GM13977 (cell line): ENCODE results near the gene GPR27.
A peak's percentile ranks its signal among the peaks of the same experiment; 100 is the strongest.

ENCODE experiments used
- DNase-seq: peaks from one replicate; pipeline ENCODE4 v3.0.0; 2012; ENCODE audit warnings: low spot score
- CTCF ChIP-seq: IDR thresholded peaks from 2 replicates; pipeline ENCODE4 v1.5.1; 2012; ENCODE audit warnings: mild to moderate bottlenecking, control low read depth; ENCODE audit not compliant: insufficient read depth; ENCODE audit errors: extremely low read depth, missing control alignments
- in situ Hi-C: fragments of 300-500 bp; cut with MboI; formaldehyde crosslinking; loops from one replicate; pipeline ENCODE4 v1.12.0; 2022; ENCODE audit warnings: low sequenced_read_pairs, low pct_unique_long_range_greater_than_20kb, mixed read lengths, inconsistent platforms; ENCODE audit not compliant: unreplicated experiment

The GPR27 gene

GRCh38 chr3:71753701-71754609, at the start of gene GPR27:
GPR27 (plus strand) TSS chr3:71753855; CDS start chr3:71754050, 195 bp downstream.
- DNase-seq, result peak; percentile 37
- no peak for TF ChIP-seq CTCF
- in situ Hi-C loops, result no loop called here

- TF ChIP-seq CTCF, result no peak
- in situ Hi-C loops, result loop anchor here (25.0 kb wide), 1 partner anchor 1382 kb away; no protein-coding TSS in a partner anchor
- DNase-seq, result no peak
These were observed 48.7 kb upstream of the GPR27 start for GRCh38 chr3:71704915-71705314.

GRCh38 chr3:71705681-71706080, 48.0 kb upstream of the GPR27 start:
- DNase-seq, result no peak
- in situ Hi-C loops, result loop anchor here (25.0 kb wide), 1 partner anchor 1382 kb away; no protein-coding TSS in a partner anchor
- no peak for TF ChIP-seq CTCF

GRCh38 chr3:71707595-71707994, 46.1 kb upstream of the GPR27 start:
- TF ChIP-seq CTCF, result no peak
- in situ Hi-C loops, result loop anchor here (25.0 kb wide), 1 partner anchor 1380 kb away; no protein-coding TSS in a partner anchor

GRCh38 chr3:71708476-71709105, 45.1 kb upstream of the GPR27 start:
- TF ChIP-seq CTCF, result no peak
- DNase-seq, result no peak
- in situ Hi-C loops, result loop anchor here (25.0 kb wide), 1 partner anchor 1379 kb away; no protein-coding TSS in a partner anchor

More at GRCh38 chr3:71707595-71707994, 46.1 kb upstream of the GPR27 start:
- DNase-seq, result no peak

GRCh38 chr3:71709908-71710511, 43.6 kb upstream of the GPR27 start:
- no peak for DNase-seq
- in situ Hi-C loops, result loop anchor here (25.0 kb wide), 1 partner anchor 1377 kb away; no protein-coding TSS in a partner anchor
- TF ChIP-seq CTCF, result no peak
